AG09319 (cell line): ENCODE measurements around the gene ADM2.

Experiments used
- DNase-seq: peaks from one replicate; pipeline ENCODE4 v3.0.0-alpha.2; 2010; ENCODE audit warnings: low read depth; ENCODE audit errors: extremely low read depth
- CTCF ChIP-seq: IDR thresholded peaks from 2 replicates; pipeline ENCODE4 v1.5.1; 2011; ENCODE audit warnings: low read depth, mild to moderate bottlenecking, inconsistent platforms, low read length, moderate library complexity

ADM2 gene

GRCh38 chr22:50446708-50447575 lies 34.4 kb upstream of the ADM2 start:
- DNase-seq: no peak
- TF ChIP-seq CTCF: no peak

- no peak for TF ChIP-seq CTCF
Measured at GRCh38 chr22:50447576-50448551, 33.5 kb upstream of the ADM2 start.

GRCh38 chr22:50452649-50453048 lies 28.7 kb upstream of the ADM2 start:
- no peak for TF ChIP-seq CTCF
- no peak for DNase-seq

More at GRCh38 chr22:50447576-50448551, 33.5 kb upstream of the ADM2 start:
- DNase-seq: no peak

GRCh38 chr22:50454556-50455075 lies 26.7 kb upstream of the ADM2 start:
- DNase-seq: no peak
- TF ChIP-seq CTCF: no peak

- no peak for TF ChIP-seq CTCF
- no peak for DNase-seq
Measured at GRCh38 chr22:50455201-50455600, 26.1 kb upstream of the ADM2 start.

- no peak for DNase-seq
- TF ChIP-seq CTCF: no peak
Measured at GRCh38 chr22:50456026-50456425, 25.3 kb upstream of the ADM2 start.
